Liver (tissue), 9 donors: ENCODE data around the gene INPPL1. TPM values are rescaled to one million over a fixed set of nuclear protein-coding genes. Genes with fewer than 3 reads are reported as not detected.

ENCODE experiments used
- DNase-seq: peaks from one replicate; pipeline ENCODE4 v3.0.0-alpha.2; 2017; ENCODE audit warnings: low spot score
- H3K27ac ChIP-seq, 2 donors: one replicate each; pipeline ENCODE4 v1.7.0; 2013; ENCODE audit warnings: inconsistent platforms in 2 of 2, low read length in 2 of 2, control low read depth in 1 of 2, low read depth in 1 of 2, mild to moderate bottlenecking in 1 of 2
- H3K27me3 ChIP-seq, 4 donors: one replicate each; pipeline versions ENCODE4 v1.6.1 to v1.7.0; 2013; ENCODE audit warnings: low read length in 3 of 4, inconsistent platforms in 1 of 4, mild to moderate bottlenecking in 1 of 4, moderate library complexity in 1 of 4; ENCODE audit not compliant: control insufficient read depth in 4 of 4, insufficient read depth in 4 of 4
- H3K36me3 ChIP-seq, 4 donors: one replicate each; pipeline versions ENCODE4 v1.6.1 to v1.7.0; 2013; ENCODE audit warnings: low read length in 3 of 4, mild to moderate bottlenecking in 3 of 4, low read depth in 1 of 4, moderate library complexity in 1 of 4; ENCODE audit not compliant: control insufficient read depth in 4 of 4, insufficient read depth in 3 of 4
- H3K4me1 ChIP-seq, 4 donors: one replicate each; pipeline versions ENCODE4 v1.6.1 to v1.7.0; 2013; ENCODE audit warnings: low read length in 3 of 4, mild to moderate bottlenecking in 3 of 4, moderate library complexity in 1 of 4; ENCODE audit not compliant: control insufficient read depth in 4 of 4, insufficient read depth in 4 of 4
- H3K4me3 ChIP-seq, 3 donors: one replicate each; pipeline versions ENCODE4 v1.6.1 to v1.7.0; 2013; ENCODE audit warnings: low read length in 3 of 3, control low read depth in 1 of 3, low read depth in 1 of 3, mild to moderate bottlenecking in 1 of 3
- H3K9ac ChIP-seq, 2 donors: one replicate each; pipeline ENCODE4 v1.7.0; 2013; ENCODE audit warnings: low read length in 2 of 2, mild to moderate bottlenecking in 2 of 2, moderate library complexity in 2 of 2, control low read depth in 1 of 2, low read depth in 1 of 2
- H3K9me3 ChIP-seq, 4 donors: one replicate each; pipeline versions ENCODE4 v1.6.1 to v1.7.0; 2013; ENCODE audit warnings: low read length in 3 of 4; ENCODE audit not compliant: control insufficient read depth in 4 of 4
- EGR1 ChIP-seq, 2 donors: IDR thresholded peaks; 2 replicates each; pipeline ENCODE4 v1.6.1; 2016 to 2018; ENCODE audit warnings: antibody characterized with exemption in 2 of 2, low read depth in 2 of 2
- FOXA1 ChIP-seq: IDR thresholded peaks from 2 replicates; pipeline ENCODE4 v1.6.1; 2016; ENCODE audit warnings: antibody characterized with exemption
- FOXA2 ChIP-seq: IDR thresholded peaks from 2 replicates; pipeline ENCODE4 v1.6.1; 2016; ENCODE audit warnings: antibody characterized with exemption
- GABPA ChIP-seq, 2 donors: IDR thresholded peaks in 1 of 2; conservative IDR thresholded peaks in 1 of 2; 2 replicates each; pipeline ENCODE4 v1.6.1; 2016; ENCODE audit warnings: antibody characterized with exemption in 2 of 2, mild to moderate bottlenecking in 1 of 2, moderate library complexity in 1 of 2
- HNF4G ChIP-seq: IDR thresholded peaks from 2 replicates; pipeline ENCODE4 v1.6.1; 2016; ENCODE audit warnings: antibody characterized with exemption
- MAX ChIP-seq: IDR thresholded peaks from 2 replicates; pipeline ENCODE4 v1.6.1; 2016; ENCODE audit warnings: antibody characterized with exemption
- NR2F2 ChIP-seq: IDR thresholded peaks from 2 replicates; pipeline ENCODE4 v1.6.1; 2016; ENCODE audit warnings: antibody characterized with exemption
- RAD21 ChIP-seq, 2 donors: IDR thresholded peaks; 2 replicates each; pipeline ENCODE4 v1.6.1; 2016; ENCODE audit warnings: antibody characterized with exemption in 2 of 2, mild to moderate bottlenecking in 2 of 2
- SP1 ChIP-seq: IDR thresholded peaks from 2 replicates; pipeline ENCODE4 v1.6.1; 2018; ENCODE audit warnings: antibody characterized with exemption, mild to moderate bottlenecking
- YY1 ChIP-seq: IDR thresholded peaks from 2 replicates; pipeline ENCODE4 v1.6.1; 2016; ENCODE audit warnings: antibody characterized with exemption, mild to moderate bottlenecking
- WGBS: extraction: QIAGEN DNeasy Blood & Tissue Kit; methylation state at CpG from one replicate; pipeline ENCODE4 v1.1.7; 2013; 5-methylcytosine and 5-hydroxymethylcytosine counted together
- polyA plus RNA-seq, 2 donors: library from polyadenylated mRNA; stranded (reverse) in 1 of 2; unstranded in 1 of 2; fragments of 200-250 nt in 1 of 2; fragments of >200 nt in 1 of 2; fragmentation: Nextera tagmentation in 1 of 2; extraction: Ambion mirVana in 1 of 2; gene quantifications; one replicate each; pipeline versions ENCODE4 v1.2.1 to v1.2.3, GENCODE V29; 2013 to 2015
- total RNA-seq, 2 donors: library from RNA; depleted of rRNA; stranded (reverse); fragments of >200 nt; gene quantifications; one replicate each; pipeline ENCODE4 v1.2.3, GENCODE V29; 2014
- TF ChIP-seq, protein P1 (sequence below): IDR thresholded peaks from 2 replicates; pipeline ENCODE4 v1.6.1; 2016; ENCODE audit warnings: antibody characterized with exemption
- TF ChIP-seq, protein P2 (sequence below): IDR thresholded peaks from 2 replicates; pipeline ENCODE4 v1.6.1; 2016; ENCODE audit warnings: antibody characterized with exemption
- TF ChIP-seq, protein P3 (sequence below): fragments of 150-350 bp; IDR thresholded peaks from 2 replicates; pipeline ENCODE4 v1.5.1; 2017; ENCODE audit warnings: improper control_type of control experiment, low read depth, low read length; ENCODE audit not compliant: missing input control
- TF ChIP-seq, protein P4 (sequence below): IDR thresholded peaks from 2 replicates; pipeline ENCODE4 v1.6.1; 2016; ENCODE audit warnings: antibody characterized with exemption, mild to moderate bottlenecking
- donor health status: healthy.
- donor health status: healthy.
- donor health status: healthy.
- donor health status: healthy.
- donor health status: healthy.

Gene INPPL1
- total and polyA plus RNA-seq, 4 donors, result 7.2 to 29.0 (median 17.1) TPM

DNA sequence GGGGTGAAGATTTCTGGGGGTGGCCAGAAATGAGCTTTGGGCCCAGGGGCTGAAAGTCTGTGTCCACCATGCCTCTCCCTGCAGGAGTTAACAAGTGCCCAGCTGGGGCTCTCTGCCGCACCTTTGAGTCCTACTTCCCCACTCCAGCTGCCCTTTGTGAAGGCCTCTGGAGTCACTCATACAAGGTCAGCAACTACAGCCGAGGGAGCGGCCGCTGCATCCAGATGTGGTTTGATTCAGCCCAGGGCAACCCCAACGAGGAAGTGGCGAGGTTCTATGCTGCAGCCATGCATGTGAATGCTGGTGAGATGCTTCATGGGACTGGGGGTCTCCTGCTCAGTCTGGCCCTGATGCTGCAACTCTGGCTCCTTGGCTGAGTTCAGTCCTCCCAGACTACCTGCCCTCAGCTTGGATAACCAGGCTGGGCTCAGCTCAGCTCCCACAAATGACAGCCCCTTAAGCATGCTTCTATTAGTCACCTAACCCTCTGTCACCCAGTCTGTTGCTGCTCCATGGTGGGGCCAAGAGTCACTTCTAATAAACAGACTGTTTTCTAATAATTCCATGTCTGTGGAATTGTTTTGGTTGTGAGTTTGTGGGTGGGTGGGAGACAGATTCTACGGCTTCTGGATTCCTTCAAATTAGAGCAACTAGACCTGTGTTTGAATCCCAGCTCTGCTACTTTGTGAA lies 3.0 kb upstream of the INPPL1 start:
- H3K36me3 ChIP-seq, result no peaks in the 10 kb centered on the region
- DNase-seq, result no peak

More for the DNA sequence above, 3.0 kb upstream of the INPPL1 start:
- Histone ChIP-seq H3K4me3 (no peak overlapping the region), H3K27me3 (no peaks in the 10 kb centered on the region), H3K9ac (no peak overlapping the region), H3K4me1 (peaks cover 1 to 23% (median 11%) of the 10 kb centered on the region in 4 donors), H3K27ac (no peak overlapping the region), H3K9me3 (no peaks in the 10 kb centered on the region)
- WGBS, result 88% methylated on average over 7 of the region's 7 CpGs
- TF ChIP-seq HNF4G (no peak), FOXA1 (no peak), GABPA (IDR thresholded peaks at IDR 0.05 in 1 of 2, conservative IDR thresholded peaks at IDR 0.05 in 1 of 2) (no peak), RAD21 (IDR thresholded peaks at IDR 0.05) (no peak), MAX (no peak), EGR1 (IDR thresholded peaks at IDR 0.05; ENCODE audit: low read depth in 2 of 2) (no peak), YY1 (no peak), SP1 (no peak), FOXA2 (no peak), NR2F2 (no peak)
- TF ChIP-seq, protein P1, sequence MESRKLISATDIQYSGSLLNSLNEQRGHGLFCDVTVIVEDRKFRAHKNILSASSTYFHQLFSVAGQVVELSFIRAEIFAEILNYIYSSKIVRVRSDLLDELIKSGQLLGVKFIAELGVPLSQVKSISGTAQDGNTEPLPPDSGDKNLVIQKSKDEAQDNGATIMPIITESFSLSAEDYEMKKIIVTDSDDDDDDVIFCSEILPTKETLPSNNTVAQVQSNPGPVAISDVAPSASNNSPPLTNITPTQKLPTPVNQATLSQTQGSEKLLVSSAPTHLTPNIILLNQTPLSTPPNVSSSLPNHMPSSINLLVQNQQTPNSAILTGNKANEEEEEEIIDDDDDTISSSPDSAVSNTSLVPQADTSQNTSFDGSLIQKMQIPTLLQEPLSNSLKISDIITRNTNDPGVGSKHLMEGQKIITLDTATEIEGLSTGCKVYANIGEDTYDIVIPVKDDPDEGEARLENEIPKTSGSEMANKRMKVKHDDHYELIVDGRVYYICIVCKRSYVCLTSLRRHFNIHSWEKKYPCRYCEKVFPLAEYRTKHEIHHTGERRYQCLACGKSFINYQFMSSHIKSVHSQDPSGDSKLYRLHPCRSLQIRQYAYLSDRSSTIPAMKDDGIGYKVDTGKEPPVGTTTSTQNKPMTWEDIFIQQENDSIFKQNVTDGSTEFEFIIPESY, result no peak
- TF ChIP-seq, protein P2, sequence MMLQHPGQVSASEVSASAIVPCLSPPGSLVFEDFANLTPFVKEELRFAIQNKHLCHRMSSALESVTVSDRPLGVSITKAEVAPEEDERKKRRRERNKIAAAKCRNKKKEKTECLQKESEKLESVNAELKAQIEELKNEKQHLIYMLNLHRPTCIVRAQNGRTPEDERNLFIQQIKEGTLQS, result no peak
- TF ChIP-seq, protein P3, sequence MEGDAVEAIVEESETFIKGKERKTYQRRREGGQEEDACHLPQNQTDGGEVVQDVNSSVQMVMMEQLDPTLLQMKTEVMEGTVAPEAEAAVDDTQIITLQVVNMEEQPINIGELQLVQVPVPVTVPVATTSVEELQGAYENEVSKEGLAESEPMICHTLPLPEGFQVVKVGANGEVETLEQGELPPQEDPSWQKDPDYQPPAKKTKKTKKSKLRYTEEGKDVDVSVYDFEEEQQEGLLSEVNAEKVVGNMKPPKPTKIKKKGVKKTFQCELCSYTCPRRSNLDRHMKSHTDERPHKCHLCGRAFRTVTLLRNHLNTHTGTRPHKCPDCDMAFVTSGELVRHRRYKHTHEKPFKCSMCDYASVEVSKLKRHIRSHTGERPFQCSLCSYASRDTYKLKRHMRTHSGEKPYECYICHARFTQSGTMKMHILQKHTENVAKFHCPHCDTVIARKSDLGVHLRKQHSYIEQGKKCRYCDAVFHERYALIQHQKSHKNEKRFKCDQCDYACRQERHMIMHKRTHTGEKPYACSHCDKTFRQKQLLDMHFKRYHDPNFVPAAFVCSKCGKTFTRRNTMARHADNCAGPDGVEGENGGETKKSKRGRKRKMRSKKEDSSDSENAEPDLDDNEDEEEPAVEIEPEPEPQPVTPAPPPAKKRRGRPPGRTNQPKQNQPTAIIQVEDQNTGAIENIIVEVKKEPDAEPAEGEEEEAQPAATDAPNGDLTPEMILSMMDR, result no peak
- TF ChIP-seq, protein P4, sequence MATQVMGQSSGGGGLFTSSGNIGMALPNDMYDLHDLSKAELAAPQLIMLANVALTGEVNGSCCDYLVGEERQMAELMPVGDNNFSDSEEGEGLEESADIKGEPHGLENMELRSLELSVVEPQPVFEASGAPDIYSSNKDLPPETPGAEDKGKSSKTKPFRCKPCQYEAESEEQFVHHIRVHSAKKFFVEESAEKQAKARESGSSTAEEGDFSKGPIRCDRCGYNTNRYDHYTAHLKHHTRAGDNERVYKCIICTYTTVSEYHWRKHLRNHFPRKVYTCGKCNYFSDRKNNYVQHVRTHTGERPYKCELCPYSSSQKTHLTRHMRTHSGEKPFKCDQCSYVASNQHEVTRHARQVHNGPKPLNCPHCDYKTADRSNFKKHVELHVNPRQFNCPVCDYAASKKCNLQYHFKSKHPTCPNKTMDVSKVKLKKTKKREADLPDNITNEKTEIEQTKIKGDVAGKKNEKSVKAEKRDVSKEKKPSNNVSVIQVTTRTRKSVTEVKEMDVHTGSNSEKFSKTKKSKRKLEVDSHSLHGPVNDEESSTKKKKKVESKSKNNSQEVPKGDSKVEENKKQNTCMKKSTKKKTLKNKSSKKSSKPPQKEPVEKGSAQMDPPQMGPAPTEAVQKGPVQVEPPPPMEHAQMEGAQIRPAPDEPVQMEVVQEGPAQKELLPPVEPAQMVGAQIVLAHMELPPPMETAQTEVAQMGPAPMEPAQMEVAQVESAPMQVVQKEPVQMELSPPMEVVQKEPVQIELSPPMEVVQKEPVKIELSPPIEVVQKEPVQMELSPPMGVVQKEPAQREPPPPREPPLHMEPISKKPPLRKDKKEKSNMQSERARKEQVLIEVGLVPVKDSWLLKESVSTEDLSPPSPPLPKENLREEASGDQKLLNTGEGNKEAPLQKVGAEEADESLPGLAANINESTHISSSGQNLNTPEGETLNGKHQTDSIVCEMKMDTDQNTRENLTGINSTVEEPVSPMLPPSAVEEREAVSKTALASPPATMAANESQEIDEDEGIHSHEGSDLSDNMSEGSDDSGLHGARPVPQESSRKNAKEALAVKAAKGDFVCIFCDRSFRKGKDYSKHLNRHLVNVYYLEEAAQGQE, result no peak
